ENCODE measurements around the gene TH. TPM values are rescaled to one million over a fixed set of nuclear protein-coding genes. Genes with fewer than 3 reads are reported as not detected.
"Not testable (repeated sequence)": the region's sequence is repeated elsewhere in the genome, so short reads cannot be mapped to it uniquely, and the experiment has no call there.

TH gene
- total and polyA plus RNA-seq, 2 donors (not counting 1 experiment from before 2014, with no cell fraction given), result not detected

DNA sequence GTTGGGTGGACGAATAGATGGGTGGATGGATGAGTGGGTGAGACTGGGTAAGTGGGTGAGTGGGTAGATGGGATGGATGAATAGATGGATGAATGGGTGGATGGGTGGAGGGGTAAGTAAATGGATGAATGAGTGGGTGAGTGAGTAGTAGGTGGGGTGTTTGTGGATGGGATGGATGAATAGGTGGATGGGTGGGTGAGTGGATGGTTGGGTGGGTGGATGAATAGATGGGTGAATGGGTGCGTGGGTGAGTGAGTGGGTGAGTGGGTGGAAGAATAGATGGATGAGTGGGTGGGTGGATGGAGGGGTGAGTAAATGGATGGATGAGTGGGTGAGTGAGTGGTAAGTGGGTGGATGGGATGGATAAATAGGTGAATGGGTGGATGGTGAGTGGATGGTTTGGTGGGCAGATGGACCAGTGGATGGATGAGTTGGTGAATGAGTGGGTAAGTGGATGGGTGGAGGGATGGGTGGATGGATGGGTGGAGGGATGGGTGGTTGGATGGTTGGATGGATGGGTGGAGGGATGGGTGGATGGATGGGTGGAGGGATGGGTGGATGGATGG lies 45.0 kb downstream of the TH start:
- no peaks in the 10 kb centered on the region for H3K4me1 Mint-ChIP-seq
- Histone ChIP-seq H3K79me2 (ENCODE audit: control insufficient read depth, insufficient read depth, low read length) (no peaks in the 10 kb centered on the region), H3K36me3 (replicated peaks in 1 of 2; ENCODE audit: control extremely low read depth in 1 of 2, control insufficient read depth in 1 of 2, extremely low read depth in 1 of 2, insufficient read depth in 2 of 2, low read length in 1 of 2) (no peaks in the 10 kb centered on the region), H3K27me3 (replicated peaks in 1 of 4; ENCODE audit: control extremely low read depth in 1 of 4, control insufficient read depth in 3 of 4, insufficient read depth in 4 of 4, low read length in 3 of 4) (peaks cover 0 to 8% (median under 1%) of the 10 kb centered on the region in 4 experiments), H3K4me2 (replicated peaks; ENCODE audit: low read depth, low read length, poor library complexity, severe bottlenecking) (no peak overlapping the region), H3K9me3 (ENCODE audit: control extremely low read depth in 1 of 3, control insufficient read depth in 2 of 3, insufficient read depth in 1 of 3, low read length in 2 of 3) (no peaks in the 10 kb centered on the region), H3K4me1 (ENCODE audit: control insufficient read depth in 2 of 2, insufficient read depth in 2 of 2, low read length in 2 of 2) (no peaks in the 10 kb centered on the region), H3K27ac (ENCODE audit: low read length in 2 of 2) (no peak overlapping the region), H3K4me3 (ENCODE audit: control extremely low read depth in 1 of 5, extremely low read depth in 1 of 5, insufficient read depth in 1 of 5, low read depth in 2 of 5, low read length in 4 of 5) (no peak overlapping the region), H2AFZ (ENCODE audit: insufficient read depth, low read depth, low read length, poor library complexity, severe bottlenecking) (no peak overlapping the region), H4K20me1 (ENCODE audit: control insufficient read depth, insufficient read depth, low read length, poor library complexity, severe bottlenecking) (no peaks in the 10 kb centered on the region), H3K9ac (ENCODE audit: low read length) (no peak overlapping the region)
- ChIA-PET POLR2A (no interaction called here), CTCF (no interaction called here)
- no peak overlapping the region for H3K4me3 Mint-ChIP-seq
- intact Hi-C loops (cut with micrococcal nuclease), result no loop called here
- WGBS (ENCODE audit: insufficient coverage), result 100% methylated on average over 2 of the region's 2 CpGs
- peaks cover 7% of the 10 kb centered on the region for H3K9me3 Mint-ChIP-seq (ENCODE audit: insufficient read depth)
- peaks cover 9% of the 10 kb centered on the region for H3K27me3 Mint-ChIP-seq
- ATAC-seq (ENCODE audit: low read depth), result no peak
- H3K27ac Mint-ChIP-seq, result no peak overlapping the region
- no peak for DNase-seq
- TF ChIP-seq CTCF (IDR thresholded peaks at IDR 0.05) (no peak), EZH2 (IDR thresholded peaks at IDR 0.05; ENCODE audit: borderline replicate concordance, insufficient read depth, low read depth, low read length, poor library complexity, severe bottlenecking) (no peak)

DNA sequence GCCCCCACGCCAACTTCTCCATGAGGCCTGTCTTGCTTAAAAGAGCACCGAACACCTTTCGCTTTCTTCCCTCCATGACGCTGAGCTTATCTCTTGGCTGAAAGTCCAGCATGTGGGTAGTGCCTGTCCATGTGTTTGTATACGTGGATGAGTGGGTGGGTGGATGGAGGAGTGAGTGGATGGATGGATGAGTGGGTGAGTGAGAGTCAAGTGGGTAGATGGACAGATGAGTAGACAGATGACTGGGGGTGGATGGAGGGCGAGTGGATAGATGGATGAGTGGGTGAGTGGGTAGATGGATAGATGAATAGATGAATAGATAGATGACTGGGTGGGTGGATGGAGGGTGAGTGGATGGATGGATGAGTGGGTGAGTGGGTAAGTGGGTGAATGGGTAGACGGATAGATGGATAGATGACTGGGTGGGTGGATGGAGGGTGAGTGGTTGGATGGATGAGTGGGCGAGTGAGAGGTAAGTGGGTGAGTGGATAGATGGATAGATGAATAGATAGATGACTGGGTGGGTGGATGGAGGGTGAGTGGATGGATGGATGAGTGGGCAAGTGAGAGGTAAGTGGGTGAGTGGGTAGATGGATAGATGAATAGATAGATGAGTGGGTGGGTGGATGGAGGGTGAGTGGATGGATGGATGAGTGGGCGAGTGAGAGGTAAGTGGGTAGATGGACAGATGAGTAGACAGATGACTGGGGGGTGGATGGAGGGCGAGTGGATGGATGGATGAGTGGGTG lies 46.7 kb downstream of the TH start:
- H3K27ac Mint-ChIP-seq; H3K4me1 ChIP-seq (ENCODE audit: control insufficient read depth in 2 of 2, insufficient read depth in 2 of 2, low read length in 2 of 2); DNase-seq; H3K9me3 ChIP-seq (ENCODE audit: control extremely low read depth in 1 of 3, control insufficient read depth in 2 of 3, insufficient read depth in 1 of 3, low read length in 2 of 3); H3K36me3 ChIP-seq (replicated peaks in 1 of 2; ENCODE audit: control extremely low read depth in 1 of 2, control insufficient read depth in 1 of 2, extremely low read depth in 1 of 2, insufficient read depth in 2 of 2, low read length in 1 of 2); POLR2A ChIA-PET; H3K79me2 ChIP-seq (ENCODE audit: control insufficient read depth, insufficient read depth, low read length); intact Hi-C loops (cut with micrococcal nuclease); H3K4me3 Mint-ChIP-seq; H4K20me1 ChIP-seq (ENCODE audit: control insufficient read depth, insufficient read depth, low read length, poor library complexity, severe bottlenecking); H3K4me1 Mint-ChIP-seq; H3K4me3 ChIP-seq (ENCODE audit: control extremely low read depth in 1 of 5, extremely low read depth in 1 of 5, insufficient read depth in 1 of 5, low read depth in 2 of 5, low read length in 4 of 5); H3K9me3 Mint-ChIP-seq (ENCODE audit: insufficient read depth); H3K4me2 ChIP-seq (replicated peaks; ENCODE audit: low read depth, low read length, poor library complexity, severe bottlenecking); H3K9ac ChIP-seq (ENCODE audit: low read length); H3K27ac ChIP-seq (ENCODE audit: low read length in 2 of 2); ATAC-seq (ENCODE audit: low read depth); H2AFZ ChIP-seq (ENCODE audit: insufficient read depth, low read depth, low read length, poor library complexity, severe bottlenecking): not testable (repeated sequence)
- 95% methylated on average over 7 of the region's 10 CpGs for WGBS (ENCODE audit: insufficient coverage)
- peaks cover 0 to 19% (median 4%) of the 10 kb centered on the region in 4 experiments for H3K27me3 ChIP-seq (replicated peaks in 1 of 4; ENCODE audit: control extremely low read depth in 1 of 4, control insufficient read depth in 3 of 4, insufficient read depth in 4 of 4, low read length in 3 of 4)
- peaks cover 12% of the 10 kb centered on the region for H3K27me3 Mint-ChIP-seq
- CTCF ChIA-PET, result interaction anchor here (1.2 kb wide), 1 partner anchor 27 kb away, joined by 3 read pairs; no protein-coding TSS in a partner anchor
